ENCODE data around the gene NKIRAS2.
A peak's percentile ranks its signal among the peaks of the same experiment; 100 is the strongest.

NKIRAS2 gene

DNA sequence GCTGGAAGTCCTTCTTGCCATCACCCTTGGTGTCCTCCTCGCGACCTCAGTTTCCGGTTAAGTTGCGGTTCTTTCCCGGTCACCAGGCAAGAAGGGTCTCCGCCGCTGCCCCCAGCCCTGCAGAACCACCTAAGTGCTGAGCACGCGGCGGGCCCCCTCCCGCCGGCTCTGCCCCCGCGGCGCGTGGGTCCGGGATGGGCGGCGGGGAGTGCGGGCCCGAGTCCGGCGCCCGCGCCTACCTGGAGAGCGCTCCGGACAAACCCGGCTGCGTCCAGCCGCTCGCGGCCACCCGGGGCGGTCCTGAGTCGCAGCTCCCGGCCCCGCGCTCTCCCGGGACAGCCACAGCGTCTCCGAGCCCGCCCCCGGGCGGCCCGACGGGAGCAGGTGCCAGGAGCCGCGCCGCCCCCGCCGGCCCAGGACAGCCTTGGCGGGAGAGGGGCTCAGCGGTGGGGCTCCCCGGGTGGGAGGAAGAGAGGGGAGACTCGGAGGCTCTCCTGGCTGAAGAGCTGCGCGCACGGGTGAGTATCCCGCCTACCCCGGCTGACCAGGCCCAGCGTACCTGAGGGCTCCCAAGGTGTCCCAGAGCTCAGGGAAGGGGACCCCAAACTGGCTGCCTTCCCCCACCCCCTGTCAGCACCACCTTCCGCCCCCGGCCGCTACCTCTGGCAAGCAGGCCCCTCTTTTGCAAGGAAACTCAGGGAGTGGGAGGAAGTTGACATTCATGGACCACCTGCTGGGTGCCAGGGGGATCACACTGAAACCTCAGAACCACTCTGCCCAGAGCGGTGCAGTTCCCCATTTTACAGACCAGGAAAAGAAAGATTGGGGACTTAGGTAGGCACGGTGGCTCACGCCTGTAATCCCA lies 52.7 kb downstream of the NKIRAS2 start:
- peak overlapping the region in 1 of 21 experiments; percentile 24 for H3K27ac ChIP-seq
- H3K4me3 ChIP-seq = peak overlapping the region in 3 of 7 experiments; percentile 15 to 22 (median 21)

Measured in skin epidermis (tissue), 12 donors.